Activated effector memory CD4-positive, alpha-beta T cell treated with Interleukin-2 at 50 U/mL for 16 hours (primary cell): ENCODE measurements around the gene REXO1.
A peak's percentile ranks its signal among the peaks of the same experiment; 100 is the strongest.
"Not testable (repeated sequence)": the region's sequence is repeated elsewhere in the genome, so short reads cannot be mapped to it uniquely, and the experiment has no call there.

Experiments used
- DNase-seq: peaks from one replicate; pipeline ENCODE4 v3.0.0-alpha.2; 2020

Gene REXO1

GRCh38 chr19:1848399-1849131 lies at the start of gene REXO1:
Gene REXO1 (minus strand): TSS chr19:1848483. CDS start chr19:1848358, 125 bp downstream.
- DNase-seq = peak; percentile 96

GRCh38 chr19:1896508-1896907 lies 48.2 kb upstream of the REXO1 start:
- DNase-seq = no peak

GRCh38 chr19:1893791-1894190 lies 45.5 kb upstream of the REXO1 start:
- DNase-seq = no peak

DNA sequence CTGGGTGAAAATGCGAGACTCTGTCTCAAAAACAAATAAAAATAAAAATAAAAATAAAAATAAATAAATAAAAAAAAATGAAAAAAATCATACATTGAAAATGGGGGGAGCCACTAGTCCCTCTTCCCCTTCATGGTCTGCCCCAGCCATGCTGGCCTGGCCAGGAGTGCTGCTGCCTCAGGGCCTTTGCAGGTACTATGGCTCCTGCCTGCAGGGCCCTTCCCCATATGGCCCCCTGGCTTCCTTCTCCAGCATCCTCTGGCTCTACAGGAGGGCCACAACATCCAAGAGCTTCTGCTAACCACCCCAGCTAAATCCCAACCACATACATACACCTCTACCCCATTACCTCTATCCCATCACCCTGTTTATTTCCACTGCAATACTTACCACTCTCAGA lies 41.6 kb upstream of the REXO1 start:
- DNase-seq = no peak

DNA sequence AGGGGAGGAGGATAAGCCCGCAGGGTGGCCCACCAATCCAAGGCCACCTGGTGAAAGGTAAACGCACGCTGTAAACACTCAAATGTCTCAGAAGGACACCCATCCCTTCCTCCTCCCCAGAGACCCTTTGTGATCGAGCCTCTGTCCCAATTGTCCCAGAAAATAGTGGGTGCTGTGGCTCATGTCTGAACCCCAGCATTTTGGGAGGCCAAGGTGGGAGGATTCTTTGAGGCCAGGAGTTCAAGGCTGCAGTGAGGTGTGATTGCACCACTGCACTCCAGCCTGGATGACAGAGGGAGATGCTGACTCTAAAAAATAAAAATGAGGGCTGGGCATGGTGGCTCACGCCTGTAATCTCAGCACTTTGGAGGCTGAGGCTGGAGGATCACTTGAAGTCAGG lies 40.1 kb upstream of the REXO1 start:
- DNase-seq = no peak

DNA sequence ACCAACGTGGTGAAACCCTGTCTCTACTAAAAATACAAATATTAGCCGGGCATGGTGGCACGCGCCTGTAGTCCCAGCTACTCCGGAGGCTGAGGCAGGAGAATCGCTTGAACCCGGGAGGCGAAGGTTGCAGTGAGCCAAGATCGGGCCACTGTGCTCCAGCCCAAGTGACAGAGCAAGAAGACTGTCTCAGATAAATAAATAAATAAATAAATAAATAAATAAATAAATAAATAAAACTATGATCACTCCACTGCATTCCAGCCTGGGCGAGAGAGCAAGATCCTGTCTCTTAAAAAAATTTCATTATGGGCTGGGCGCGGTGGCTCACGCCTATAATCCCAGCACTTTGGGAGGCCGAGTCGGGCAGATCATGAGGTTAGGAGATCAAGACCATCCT lies 38.1 kb upstream of the REXO1 start:
- DNase-seq = not testable (repeated sequence)

DNA sequence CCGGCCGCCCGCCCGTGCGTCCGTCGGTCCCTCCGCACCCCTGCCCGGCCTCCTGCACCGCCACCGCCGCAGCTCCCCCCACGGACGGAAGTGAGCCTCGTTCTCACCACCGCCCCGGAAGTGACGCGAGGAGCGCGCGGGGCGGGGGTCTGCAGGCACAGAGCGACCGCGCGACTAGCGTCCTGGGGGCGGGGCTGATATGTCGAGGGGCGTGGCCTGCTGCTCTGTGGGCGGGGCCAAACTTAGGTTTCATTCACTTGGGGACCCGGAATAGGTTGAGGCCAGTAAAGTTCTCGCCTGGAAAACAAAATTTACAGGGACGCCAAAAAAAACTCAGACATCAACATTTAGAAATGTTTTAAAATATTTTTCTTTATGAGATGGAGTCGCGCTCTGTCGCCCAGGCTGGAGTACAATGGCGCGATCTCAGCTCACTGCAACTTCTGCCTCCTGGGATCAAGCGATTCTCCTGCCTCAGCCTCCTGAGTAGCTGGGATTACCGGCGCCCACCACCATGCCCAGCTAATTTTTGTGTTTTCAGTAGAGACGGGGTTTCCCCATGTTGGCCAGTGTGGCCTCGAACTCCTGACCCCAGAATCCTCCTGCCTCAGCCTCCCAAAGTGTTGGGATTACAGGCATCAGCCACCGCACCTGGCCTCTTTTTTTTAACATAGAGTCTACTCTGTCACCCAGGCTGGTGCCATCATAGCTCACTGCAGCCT lies 37.3 kb upstream of the REXO1 start, which contains the start of gene ABHD17A:
Gene ABHD17A, minus strand, starts transcription at position 99 of the 722 bp plus-strand sequence. CDS start 3,930 bp downstream, outside the sequence.
- DNase-seq = peak; percentile 93

GRCh38 chr19:1884719-1885334 lies 36.5 kb upstream of the REXO1 start:
- DNase-seq = no peak

DNA sequence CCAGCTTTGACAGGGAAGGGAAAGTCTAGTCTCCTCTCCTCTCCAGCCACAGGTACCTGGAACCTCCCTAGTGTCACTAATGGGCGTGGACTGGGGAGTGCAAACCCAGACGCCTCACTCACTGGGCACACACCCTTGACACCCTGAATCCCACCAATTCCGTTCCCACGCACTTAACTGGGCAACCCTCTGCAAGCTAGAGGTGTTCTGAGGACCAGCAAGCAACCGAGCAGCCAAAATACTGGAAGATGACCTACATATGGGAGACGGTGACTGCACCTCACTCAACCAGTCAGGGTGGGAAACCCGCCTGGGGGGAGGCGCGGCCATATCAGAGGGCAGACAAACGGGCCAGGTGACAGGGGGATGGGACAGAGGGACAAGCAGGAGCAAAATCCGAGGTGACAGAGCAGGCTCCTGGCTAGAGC lies 36.0 kb upstream of the REXO1 start:
- DNase-seq = no peak

DNA sequence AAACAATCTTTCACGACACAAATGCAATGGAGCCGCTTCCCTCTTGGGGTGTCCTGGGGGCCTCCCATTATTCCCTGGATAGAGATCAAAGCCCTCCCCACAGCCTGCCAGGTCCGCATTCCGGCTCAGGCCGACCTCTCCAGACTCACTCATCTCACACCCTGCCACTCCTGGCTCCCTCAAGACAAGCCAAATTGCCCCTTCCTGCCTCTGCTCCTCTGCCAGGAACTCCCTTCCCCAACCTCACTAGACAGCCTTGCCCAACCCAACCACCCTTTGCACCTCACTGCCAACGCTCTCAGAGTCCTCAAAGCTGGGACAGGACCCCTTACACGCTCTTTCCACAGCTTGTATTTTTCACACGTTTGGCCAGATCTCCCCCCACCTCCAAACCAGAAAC lies 35.5 kb upstream of the REXO1 start:
- DNase-seq = no peak

DNA sequence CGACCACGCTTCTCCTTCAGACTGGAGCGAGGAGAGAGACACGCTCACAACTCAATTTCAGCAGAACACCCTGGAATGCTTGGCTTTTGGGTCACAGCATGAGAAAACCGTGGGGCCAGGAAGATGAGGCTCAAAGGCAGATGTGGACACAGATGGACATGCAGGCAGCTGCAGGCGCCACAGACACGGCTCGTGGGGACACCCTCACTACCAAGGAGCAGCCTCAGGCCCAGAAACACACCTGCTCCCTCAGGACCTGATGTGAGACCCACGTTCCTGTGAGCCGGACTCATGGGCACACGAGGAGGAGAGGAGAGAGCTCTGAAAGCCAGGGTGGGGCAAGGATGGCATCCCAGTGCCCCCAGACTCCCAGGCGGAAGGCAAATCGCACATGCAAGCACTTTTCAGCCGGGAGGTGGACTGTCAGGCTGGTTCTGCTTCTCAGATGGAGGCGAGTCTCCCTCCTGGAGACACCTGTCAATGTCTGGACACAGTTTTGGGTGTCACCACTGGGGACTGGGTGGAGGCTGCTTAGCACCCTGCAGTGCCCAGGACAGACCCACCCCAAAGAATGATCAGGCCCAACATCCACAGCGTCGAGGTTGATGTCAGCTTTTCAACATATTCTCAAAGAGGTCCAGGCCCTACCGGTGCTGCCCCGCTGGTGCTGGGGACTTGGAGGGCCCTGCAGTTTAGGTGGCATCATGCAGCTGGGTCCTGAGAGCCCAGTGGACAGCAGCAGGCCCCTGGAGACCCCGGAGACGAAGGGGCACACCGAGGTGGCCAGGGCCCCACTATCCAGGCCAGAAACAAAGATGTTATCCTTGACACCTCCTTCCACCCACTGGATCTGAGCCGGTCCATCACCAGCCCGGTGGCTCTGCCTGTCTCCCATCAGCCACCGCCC lies 34.8 kb upstream of the REXO1 start:
- DNase-seq = no peak

GRCh38 chr19:1882089-1882785 lies 34.0 kb upstream of the REXO1 start:
- DNase-seq = peak; percentile 58

DNA sequence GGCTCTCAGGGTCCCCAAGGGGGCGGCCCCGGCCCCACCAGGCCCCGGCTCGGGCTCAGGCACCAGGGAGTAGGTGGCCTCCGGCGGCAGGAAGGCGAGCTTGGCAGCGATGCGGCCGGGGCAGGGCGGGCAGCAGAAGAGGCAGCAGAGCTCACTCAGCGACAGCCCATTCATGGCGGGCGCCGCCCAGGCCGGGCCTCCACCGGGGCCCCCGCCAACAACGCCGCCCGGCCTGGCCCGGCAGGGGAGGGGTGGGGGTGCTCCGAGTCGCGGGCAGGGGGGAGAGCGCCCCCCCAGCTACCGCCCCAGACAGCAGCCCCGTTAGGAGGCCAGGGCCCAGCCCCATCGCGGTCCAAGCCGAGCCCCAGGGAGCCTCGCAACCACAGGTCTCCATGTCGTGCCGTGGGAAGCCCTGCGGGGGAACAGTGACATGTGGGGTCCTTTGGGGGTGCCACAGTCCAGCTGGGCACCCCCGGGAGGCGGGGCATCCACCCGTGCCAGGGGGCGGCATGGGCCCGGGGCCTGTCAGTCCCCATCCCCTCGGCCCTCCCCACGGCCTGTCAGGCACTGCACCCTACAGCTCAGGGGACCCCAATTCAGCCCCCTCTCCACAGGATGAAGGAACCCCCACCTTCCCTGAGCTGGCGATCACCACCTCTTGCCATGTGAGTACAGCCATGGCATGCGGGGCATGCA lies 33.3 kb upstream of the REXO1 start:
- not testable (repeated sequence) for DNase-seq

DNA sequence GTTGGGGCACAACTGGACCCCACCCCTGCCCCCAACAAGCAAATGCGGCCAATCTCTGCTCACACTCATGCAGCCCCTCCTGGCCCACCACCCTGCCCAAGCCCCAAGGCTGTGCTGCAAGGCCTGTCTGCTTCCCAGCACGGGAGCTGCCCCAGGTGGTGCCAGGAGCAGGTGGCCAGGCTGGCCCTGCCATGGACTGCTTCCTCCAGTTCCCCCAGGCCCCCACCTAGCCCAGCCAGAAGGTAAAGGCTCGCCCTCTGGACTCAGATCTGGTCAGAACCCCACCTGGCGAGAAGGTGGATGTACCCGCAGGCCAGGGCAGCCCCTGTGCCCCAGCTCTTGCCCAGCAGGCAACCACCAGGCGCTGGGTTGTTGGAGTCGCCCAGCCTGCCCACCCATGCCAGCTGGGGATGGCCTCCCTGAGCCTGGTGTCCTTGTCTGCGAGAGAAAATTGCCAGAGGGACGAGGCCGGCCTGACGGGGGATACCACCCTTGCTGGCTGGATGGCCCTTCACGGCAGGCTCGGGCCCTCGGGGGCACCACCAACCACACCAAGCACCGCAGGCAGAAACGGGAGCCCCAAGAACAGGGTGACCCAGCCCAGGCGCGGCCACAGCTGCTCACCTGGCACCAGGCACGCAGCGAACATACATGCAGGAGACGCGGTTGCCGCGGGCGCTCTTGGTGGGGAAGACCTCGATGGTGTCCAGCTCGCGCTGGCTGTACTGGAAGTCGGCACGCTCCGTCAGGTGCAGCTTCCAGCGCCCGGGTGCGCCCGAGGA lies 32.5 kb upstream of the REXO1 start:
- no peak for DNase-seq

- not testable (repeated sequence) for DNase-seq
Observed at GRCh38 chr19:1879982-1880381, 31.7 kb upstream of the REXO1 start.

DNA sequence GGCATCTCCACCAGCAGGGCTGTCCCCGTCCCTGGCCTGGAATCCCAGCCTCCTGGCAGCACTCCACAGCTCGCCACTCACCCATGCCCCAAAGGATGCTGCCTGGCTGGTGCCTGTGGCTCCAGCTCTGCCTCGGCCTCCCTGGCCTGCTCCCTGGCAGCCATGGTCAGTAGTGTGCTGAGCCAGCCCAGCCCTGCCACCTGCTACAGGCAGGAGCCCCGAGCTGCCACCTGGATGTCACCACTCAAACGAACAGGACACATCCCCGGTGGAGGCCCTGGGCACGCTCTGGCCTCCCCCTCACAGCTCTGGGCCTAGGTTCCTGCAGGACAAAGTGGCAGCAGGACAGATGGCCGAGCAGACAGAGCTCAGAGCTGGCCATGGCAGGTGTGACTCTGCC lies 30.3 kb upstream of the REXO1 start:
- not testable (repeated sequence) for DNase-seq

DNA sequence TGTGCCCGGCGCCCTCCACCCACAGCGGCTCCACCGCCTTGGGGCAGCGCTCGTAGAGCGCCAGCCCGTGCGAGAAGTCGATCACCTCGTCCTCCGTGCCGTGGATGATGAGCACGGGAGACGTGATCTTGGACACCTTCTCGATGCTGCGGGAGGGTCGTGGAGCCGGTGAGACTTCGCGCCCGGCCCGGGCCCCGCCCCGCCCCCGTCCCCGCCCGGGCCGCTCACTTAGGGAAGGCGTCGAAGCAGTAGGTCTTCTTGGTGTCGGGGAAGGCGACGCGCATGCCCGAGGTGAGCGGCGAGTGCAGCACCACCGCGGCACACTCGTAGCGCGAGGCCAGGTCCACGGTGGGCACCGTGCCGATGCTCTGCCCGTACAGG lies 29.0 kb upstream of the REXO1 start:
- DNase-seq = not testable (repeated sequence)

GRCh38 chr19:1876496-1877279 lies 28.4 kb upstream of the REXO1 start:
- DNase-seq = not testable (repeated sequence)

DNA sequence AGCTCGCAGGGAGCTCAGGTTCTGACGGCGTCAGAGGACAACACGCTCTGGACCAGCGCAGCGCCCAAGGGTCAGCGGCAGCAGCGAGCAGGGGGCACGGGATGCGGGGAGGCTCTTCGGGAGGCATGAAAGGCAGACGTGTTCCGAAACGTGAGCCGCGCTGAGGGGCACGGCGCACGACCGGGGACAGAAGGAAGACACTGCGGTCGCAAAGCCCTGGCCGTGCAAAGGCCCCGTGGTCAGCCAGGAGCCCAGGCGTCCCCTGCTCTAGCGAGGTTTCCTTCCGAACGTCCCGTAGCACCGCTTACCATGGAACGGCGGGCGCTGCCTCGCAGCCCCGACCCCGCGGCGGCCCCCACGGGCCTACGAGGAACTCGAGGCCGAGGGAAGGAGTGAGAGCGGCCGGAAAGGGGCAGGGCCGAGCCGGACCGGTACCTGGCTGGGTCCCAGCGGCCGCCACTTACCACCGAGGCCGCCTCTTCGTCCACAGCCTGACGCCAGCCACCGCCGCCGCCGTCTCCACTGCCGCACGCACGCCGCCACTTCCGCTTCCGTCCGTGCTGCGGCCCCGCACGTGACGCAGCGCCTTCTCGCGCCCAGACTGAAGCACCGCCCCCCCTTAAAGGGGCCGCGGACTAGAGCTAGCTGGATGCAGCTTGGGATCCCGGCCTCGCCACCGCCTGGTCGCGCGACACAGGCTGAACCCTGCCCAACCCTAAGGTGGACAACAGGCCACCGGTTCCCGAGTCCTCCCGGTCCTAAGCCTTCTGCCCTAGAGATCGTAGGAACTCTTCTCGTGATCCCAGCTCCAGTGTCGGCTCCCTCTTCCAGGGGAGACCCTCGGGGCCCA lies 27.6 kb upstream of the REXO1 start:
- peak; percentile 81 for DNase-seq
